T-helper 1 cell (primary cell): ENCODE measurements around the gene SNED1.

ENCODE experiments used
- DNase-seq, 5 donors: peaks; one replicate each; pipeline ENCODE4 v3.0.0-alpha.2; 2012 to 2020
- total RNA-seq, 4 donors: gene quantifications; one replicate each; lab custom pipeline; 2026; lab: John Stamatoyannopoulos, UW

Gene SNED1
- total RNA-seq = 10.9 to 24.8 (median 17.3) reads per million in 4 donors

DNA sequence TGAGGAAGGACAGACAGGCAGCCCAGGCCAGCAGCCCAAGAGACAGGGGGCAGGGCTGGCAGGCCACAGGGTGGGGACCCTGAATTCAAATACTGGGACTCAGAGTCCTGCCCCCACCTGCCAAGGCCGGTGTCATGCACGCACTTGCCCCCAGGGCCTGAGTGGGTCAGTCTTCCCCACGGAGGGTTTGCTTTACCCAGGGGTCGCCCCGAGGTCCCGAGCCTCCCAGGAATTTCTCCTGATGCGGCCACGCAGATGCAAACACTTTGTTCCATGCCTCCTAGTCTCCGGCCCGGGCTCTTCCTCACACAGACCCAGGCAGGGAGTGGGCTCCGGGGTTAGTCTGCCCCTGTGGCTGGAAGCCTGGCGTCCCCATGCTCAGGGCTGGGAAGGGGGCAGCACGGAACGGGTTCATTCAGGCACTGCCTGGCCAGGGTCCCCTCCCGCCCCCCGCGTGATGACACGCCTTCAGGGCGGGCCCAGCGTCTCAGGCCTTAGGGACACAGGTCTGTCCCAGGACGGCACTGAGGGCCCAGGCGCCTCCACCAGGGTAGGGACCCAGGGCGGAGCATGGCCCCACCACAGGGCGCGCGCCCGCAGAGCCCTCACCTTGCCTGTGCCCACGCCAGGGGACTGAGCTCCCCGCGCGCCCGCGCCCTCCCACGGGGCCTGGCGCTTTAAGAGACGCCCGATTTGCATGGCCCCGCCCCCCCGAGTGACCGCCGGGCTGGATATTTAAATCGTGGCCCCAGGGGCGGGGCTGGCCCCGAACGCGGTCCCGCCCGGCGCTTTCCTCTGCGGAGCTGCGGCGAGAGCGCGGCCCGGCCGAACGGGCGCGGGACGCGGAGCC, at the start of gene SNED1:
SNED1 (plus strand) TSS at position 763 of the 850 bp plus-strand sequence. CDS start 220 bp downstream, outside the sequence.
- peak in 4 of 5 donors; percentile 11 to 57 (median 19) for DNase-seq

- no peak for DNase-seq
These were observed 49.3 kb upstream of the SNED1 start for GRCh38 chr2:240948905-240949790.

- no peak for DNase-seq
These were observed 48.4 kb upstream of the SNED1 start for GRCh38 chr2:240949791-240950705.

DNA sequence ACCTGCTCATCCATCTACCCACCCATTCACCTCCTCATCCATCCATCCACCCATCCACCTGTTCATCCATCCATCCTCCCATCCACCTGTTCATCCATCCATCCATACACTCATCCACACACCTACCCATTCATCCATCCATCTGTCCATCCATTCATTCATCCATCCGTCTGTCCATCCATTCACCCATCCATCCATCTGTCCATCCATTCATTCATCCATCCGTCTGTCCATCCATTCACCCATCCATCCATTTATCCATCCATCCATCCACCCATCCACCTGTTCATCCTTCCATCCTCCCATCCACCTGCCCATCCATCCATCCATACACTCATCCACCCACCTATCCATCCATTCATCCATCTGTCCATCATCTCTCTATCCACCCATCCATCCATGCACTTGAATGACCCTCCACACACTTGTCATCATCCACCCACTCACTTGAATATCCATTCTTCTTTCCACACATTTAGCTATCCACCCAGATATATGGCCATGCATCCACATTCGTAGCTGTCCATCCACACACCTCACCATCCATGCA, 47.3 kb upstream of the SNED1 start:
- DNase-seq = no peak

DNA sequence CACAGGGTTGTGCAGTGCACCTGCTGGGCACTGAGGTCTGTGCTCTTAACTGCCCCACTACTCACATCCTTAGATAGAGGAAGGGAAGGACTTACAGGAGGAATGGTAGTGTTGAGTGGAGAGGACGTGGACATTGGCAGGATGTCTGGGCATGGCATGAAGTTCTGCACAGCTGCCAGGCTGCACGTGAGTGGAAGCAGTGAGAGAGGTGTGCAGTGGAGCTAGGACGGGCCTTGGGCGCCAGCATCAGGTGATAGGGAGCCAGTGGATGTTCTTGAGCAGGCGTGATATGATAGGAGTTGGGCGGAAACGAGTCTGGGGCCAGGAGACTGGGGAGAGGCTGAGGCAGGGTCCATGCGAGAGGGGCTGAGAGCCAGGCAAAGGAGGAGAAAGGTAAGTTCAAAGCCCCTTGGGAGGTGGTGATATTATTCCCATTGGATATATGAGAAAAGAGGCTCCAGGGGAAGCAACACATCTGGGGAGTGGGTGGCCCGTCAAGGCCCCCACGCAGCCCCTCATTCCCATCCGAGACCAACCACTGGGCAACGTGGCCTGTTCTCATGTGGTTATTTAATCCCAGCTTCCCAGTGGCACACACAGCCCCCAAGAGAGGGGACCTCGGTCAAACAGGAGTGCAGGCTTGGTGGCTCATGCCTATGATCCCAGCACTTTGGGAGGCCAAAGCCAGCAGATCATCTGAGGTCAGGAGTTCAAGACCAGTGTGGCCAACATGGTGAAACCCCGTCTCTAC, 45.7 kb upstream of the SNED1 start:
- DNase-seq = no peak

DNA sequence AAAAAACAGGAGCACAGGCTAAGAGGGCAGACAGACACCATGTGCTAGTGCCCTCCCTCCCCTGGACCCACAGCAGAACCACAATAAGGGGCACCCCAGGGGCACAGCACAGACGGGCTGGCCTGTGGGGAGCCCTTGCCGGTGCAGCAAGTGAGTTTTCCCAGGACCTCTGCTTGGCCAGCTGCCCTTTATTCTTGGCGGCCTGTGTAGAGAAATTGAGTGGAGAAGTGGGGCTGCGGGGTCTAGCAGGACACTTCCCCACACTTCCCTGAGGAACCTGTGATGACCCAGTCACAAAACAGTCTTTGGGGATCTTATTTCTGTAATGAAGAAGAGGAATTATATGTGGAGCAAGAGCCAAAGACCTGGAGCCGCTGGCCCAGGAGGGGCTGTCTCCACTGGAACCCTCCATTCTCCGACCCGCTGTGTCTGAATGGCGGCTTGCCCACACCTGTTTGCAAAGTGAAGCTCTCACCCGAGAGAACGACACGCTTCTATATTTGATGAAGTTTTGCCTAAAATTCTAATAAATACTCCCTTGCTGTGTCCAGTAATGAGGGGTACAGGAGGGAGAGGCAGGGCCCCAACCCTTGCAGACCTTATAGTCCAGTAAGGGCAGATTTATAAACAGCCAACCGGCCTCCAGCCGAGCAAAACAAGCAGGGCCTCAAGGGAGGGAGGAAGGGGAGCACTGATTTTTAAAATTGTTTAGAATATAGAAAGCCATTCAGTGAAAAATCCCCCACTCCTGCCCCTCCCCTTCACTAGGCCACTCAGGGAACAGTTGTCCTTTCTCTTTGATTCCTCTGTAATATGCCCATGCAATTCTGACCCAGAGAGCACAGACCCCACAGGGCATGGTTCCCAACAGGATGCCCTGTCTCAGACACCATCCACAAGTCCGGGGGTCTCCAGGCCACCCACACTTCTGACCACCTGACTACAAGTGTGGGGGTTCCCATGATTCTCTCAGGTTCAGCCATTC, 44.7 kb upstream of the SNED1 start:
- no peak for DNase-seq

DNA sequence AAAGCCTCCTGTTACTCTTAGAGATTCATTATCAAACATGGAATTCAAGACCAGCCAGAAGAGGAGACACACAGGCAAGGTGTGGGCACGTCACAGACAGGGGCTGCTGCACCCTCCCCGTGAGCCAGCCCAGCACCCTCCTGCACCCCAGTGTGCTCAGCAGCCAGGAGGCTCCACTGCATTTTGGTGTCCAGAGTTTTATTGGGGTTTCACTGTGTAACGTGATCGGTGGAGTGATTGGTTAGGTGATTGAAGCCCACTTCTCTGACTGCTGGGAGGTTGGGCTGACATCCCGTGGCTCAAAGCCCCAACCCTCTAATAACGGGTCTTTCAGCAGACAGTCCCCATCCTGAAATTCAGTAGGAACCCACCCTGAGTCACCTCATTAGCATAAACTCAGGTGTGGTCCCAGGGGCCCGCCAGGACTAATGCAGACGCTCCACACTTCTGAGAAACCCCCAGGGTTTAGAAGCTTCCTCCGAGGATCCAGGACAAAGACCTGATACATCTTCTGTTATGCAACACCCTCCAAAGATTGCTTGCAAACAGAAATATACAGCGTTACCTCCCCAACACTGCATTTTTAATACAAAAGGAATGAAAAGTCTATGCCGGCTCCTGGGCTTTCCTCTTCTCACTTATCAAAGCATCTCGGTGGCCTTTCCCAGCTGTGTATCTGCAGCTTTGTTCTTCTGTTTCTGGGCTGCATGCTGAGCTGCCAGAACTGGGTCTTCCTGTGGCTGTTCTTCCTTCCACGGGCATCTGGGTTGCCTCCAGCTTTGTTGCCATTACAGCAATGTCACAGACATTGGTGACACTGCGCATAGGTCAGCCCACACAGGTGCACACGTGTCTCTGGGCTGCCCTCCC, 43.7 kb upstream of the SNED1 start:
- DNase-seq = no peak

GRCh38 chr2:240955306-240956170, 42.9 kb upstream of the SNED1 start:
- DNase-seq = no peak

DNA sequence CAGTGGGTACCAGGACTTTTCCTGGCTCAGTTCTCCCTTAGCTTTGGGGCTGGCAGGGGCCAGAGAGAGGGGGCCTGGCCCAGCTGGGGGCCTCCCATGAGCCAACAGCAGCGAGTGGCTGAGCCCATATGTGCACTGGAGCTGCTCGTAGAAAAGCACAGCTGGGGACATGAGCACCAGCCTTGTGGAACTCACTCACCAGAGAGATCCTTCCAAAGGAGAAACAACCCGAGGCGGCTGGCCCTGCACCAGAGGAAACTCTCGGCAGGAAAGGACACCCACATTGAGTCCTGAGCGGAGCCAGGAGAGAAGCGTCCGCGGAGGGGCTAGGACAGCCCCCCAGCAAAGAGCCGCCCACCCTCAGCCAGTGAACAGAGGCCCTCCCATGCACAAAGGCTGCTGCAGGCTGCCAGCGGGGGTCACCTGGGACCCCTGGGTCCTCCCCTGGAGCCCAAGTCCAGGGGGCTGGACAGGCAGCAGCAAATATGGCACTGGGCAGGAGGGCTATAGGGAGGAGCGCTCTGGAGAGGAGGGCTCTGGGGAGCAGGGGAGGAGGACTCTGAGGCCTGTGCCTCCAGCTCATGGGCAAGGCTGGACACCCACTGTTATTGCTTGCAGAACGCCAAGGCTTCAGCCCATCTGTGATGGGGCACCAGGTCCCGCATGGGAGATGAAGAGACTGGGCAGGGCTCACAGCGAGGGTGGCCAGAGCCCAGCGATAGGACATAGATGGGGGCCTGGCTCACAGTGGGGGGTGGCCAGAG, 42.1 kb upstream of the SNED1 start:
- DNase-seq = no peak

GRCh38 chr2:240956935-240957655, 41.3 kb upstream of the SNED1 start:
- no peak for DNase-seq

DNA sequence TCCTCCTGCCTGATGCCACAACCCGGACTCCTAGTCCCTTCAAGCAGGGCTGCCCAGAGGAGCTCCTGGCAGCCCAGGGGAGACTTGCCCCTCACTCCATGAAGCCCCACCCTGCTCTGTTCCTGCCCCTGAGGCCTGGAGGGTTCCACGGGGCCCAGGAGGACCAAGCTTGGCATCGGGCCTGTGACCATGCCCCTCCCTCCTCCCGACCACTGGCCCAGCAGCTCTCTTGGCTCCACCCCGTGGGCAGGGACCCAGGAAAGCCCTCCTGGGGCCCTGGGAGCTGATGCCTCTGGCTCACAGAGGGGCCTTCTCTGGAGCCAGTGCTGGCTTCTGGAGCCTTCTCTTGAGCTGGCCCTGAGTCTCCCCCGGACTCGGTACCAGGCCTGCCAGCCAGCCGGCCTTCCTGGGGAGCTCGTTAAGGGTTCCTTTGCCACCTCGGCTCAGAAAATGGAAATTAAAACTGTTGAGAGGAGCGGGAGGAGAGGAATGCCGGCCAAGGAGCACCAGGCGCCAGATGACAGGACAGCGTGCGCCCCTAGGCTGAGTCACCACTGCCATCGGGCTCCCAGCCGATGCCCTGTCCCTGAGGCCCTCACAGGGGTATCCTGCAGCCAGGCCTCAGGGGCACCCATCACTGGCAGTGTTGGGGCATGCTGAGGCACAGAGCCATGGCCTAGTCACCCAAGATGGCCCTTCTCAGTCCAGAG, 40.6 kb upstream of the SNED1 start:
- no peak for DNase-seq

GRCh38 chr2:240958366-240959213, 39.8 kb upstream of the SNED1 start:
- no peak for DNase-seq

DNA sequence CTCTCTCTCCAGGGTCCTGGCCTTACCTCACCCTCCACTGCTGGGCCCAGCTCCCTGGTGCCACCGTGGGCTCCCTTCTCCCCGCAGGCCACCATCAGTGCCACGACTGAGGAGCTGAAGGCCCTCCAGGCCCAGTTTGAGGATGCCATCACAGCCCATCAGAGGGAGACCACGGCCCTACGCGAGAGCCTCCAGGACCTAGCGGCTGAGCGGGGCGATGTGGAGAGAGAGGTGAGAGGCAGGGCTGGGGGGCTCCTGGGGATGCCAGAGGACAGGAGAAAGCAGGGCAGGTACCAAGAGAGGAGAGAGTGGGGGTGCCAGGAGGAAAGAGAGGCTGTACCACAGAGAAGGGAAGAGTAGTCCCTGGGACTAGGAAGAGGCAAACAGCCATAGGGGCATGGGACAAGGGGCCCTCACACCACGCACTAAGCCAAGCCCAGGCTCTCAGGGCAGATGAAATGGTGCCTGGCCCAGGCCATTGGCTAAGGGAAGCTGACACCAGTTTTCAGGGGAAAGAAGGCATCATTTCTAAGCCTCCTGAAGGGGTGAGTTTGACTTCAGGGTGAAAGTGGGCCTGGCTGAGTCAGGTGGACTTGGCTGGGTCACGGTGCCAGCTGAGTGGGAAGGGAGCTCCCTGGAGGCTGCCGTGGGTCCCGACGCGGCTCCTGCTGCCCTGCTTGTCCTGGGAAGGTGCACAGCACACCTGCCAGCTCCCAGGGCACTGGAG, 39.0 kb upstream of the SNED1 start:
- DNase-seq = no peak

GRCh38 chr2:240959941-240960308, 38.5 kb upstream of the SNED1 start:
- no peak for DNase-seq
